Upper lobe of right lung (tissue), 1 donor: ENCODE results near the gene GHRHR. TPM values are rescaled to one million over a fixed set of nuclear protein-coding genes. Genes with fewer than 3 reads are reported as not detected.

Experiments
- ATAC-seq: fragments of 200-7000 bp; cut with Tn5 transposase; one replicate; pipeline ENCODE4 v1.9.1; 2020; ENCODE audit warnings: mild to moderate bottlenecking, moderate library complexity
- DNase-seq: peaks from one replicate; pipeline ENCODE4 v3.0.0-alpha.2; 2020
- H3K27ac ChIP-seq: fragments of 200-600 bp; one replicate; pipeline ENCODE4 v1.8.0; 2022
- H3K27me3 ChIP-seq: fragments of 200-600 bp; one replicate; pipeline ENCODE4 v1.8.0; 2022; ENCODE audit warnings: mild to moderate bottlenecking
- H3K36me3 ChIP-seq: fragments of 200-600 bp; one replicate; pipeline ENCODE4 v1.8.0; 2022
- H3K4me1 ChIP-seq: fragments of 200-600 bp; one replicate; pipeline ENCODE4 v1.8.0; 2022
- H3K4me3 ChIP-seq: fragments of 200-600 bp; one replicate; pipeline ENCODE4 v1.8.0; 2022; ENCODE audit warnings: mild to moderate bottlenecking
- H3K9me3 ChIP-seq: fragments of 200-600 bp; one replicate; pipeline ENCODE4 v1.8.0; 2022
- intact Hi-C: fragments of 100-400 bp; cut with DNase I; formaldehyde crosslinking; loops from one replicate; pipeline ENCODE4 v1.11.0; 2022
- long read RNA-seq: library from polyadenylated mRNA; unstranded; transcript quantifications from one replicate; pipeline ENCODE4 v2.0.0, GENCODE V29; 2021
- total RNA-seq: library from RNA; stranded (reverse); fragmentation: NEBNext Ultra II Directional; extraction: Animal tissue kit (Norgen Biotek cat#: 25700); gene quantifications from one replicate; pipeline ENCODE4 v1.2.1, GENCODE V29; 2021
- TF ChIP-seq, protein P1 (sequence below): fragments of 200-600 bp; IDR thresholded peaks from one replicate; pipeline ENCODE4 v1.8.0; 2022; ENCODE audit warnings: antibody characterized with exemption
- donor health status: DM: no; HTN: yes; CAD: no; lungs with severe emphysema.

Gene GHRHR
- total RNA-seq, result not detected
- long read RNA-seq, result 0 reads

DNA sequence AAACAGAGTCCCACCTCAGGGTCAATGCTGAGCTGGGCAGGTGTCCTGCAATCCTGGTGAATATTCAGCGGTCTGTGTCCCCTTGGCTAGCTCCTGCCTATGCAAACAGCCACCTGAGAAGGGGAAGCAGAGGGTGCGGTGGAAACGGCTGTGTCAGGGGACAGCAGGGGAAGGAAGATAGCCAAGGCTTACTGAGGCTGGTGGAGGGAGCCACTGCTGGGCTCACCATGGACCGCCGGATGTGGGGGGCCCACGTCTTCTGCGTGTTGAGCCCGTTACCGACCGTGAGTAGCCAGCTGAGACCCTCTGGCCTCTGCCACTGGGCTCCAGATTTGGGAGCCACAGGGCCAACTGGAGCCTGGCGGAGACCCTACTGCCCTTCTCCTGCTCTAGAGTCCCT, at the start of gene GHRHR:
Gene GHRHR, plus strand, starts transcription at position 112 of the 400 bp plus-strand sequence. Its CDS starts 116 bp downstream, at position 228.
- TF ChIP-seq, protein P1, sequence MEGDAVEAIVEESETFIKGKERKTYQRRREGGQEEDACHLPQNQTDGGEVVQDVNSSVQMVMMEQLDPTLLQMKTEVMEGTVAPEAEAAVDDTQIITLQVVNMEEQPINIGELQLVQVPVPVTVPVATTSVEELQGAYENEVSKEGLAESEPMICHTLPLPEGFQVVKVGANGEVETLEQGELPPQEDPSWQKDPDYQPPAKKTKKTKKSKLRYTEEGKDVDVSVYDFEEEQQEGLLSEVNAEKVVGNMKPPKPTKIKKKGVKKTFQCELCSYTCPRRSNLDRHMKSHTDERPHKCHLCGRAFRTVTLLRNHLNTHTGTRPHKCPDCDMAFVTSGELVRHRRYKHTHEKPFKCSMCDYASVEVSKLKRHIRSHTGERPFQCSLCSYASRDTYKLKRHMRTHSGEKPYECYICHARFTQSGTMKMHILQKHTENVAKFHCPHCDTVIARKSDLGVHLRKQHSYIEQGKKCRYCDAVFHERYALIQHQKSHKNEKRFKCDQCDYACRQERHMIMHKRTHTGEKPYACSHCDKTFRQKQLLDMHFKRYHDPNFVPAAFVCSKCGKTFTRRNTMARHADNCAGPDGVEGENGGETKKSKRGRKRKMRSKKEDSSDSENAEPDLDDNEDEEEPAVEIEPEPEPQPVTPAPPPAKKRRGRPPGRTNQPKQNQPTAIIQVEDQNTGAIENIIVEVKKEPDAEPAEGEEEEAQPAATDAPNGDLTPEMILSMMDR, result no peak
- H3K4me3 ChIP-seq, result no peak within 1 kb of the TSS
- no peaks in the 10 kb centered on the region for H3K4me1 ChIP-seq
- intact Hi-C loops, result no loop called here
- H3K9me3 ChIP-seq, result no peaks in the 10 kb centered on the region
- H3K36me3 ChIP-seq, result no peaks in the 10 kb centered on the region
- ATAC-seq (no peak), DNase-seq (no peak)
- no peak within 1 kb of the TSS for H3K27ac ChIP-seq
- H3K27me3 ChIP-seq, result no peaks in the 10 kb centered on the region

DNA sequence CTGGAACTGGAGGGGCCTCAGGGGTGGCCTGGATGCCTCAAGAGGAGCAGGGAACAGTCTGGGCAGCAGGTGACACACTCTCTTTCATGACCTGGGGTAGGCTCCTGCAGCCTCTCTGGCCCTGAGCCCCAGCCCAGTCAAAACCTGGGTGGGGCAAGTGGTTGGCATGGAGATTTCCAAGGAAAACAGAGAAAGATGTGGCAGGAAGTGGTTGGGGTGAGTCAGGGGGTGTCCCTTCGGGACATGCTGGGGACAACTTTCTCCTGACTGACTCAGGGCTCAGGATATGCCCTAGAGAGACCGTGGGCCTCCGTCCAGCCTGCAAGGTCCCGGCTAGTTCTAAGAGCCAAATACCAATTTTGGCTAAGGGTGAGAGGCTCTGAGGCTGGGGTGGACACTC, 49.2 kb upstream of the GHRHR start:
- H3K27ac ChIP-seq, result peak overlapping the region; percentile 81
- intact Hi-C loops, result no loop called here

DNA sequence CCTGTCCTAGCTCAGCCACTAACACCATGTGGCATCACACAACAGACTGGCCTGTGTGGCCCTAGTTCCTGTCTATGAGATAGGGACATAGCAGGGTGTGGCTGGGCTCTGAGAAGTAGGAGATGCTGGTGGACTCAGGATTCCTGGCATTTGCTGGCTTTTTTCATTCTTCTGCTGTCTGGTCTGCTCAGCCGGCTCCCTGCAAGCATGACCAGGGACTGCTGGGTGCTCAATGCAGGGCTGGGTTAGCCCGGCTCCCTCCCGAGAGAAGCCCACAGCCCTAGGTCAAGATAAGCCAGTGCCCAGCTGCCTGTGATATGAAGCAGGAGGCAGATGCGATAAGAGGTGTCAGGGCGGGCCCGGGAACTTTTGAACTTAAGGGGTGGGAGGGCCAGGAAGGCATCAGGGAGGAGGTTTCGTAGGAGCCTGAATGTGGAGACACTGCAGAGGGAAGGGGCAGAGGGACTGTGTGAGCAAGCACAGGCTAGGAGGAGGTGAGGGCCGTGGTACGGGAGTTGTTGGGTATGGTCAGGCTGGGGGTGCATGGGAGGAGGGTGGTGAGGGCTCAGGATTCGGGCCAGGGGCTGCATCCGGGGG, 48.6 kb upstream of the GHRHR start:
- H3K36me3 ChIP-seq, result peaks cover 23% of the 10 kb centered on the region
- H3K9me3 ChIP-seq, result no peaks in the 10 kb centered on the region
- intact Hi-C loops, result no loop called here
- peaks cover 48% of the 10 kb centered on the region for H3K4me1 ChIP-seq
- ATAC-seq (no peak), DNase-seq (no peak)
- peak overlapping the region; percentile 81 for H3K27ac ChIP-seq
- H3K4me3 ChIP-seq, result peak overlapping the region; percentile 66
- TF ChIP-seq, protein P1, result no peak
- H3K27me3 ChIP-seq, result no peaks in the 10 kb centered on the region

More for the DNA sequence above, 49.2 kb upstream of the GHRHR start:
- TF ChIP-seq, protein P1, result no peak
- DNase-seq, result no peak
- peak overlapping the region; percentile 66 for H3K4me3 ChIP-seq
- ATAC-seq, result peak; percentile 1
- peaks cover 18% of the 10 kb centered on the region for H3K36me3 ChIP-seq
- no peaks in the 10 kb centered on the region for H3K27me3 ChIP-seq
- H3K4me1 ChIP-seq, result peaks cover 48% of the 10 kb centered on the region
- H3K9me3 ChIP-seq, result no peaks in the 10 kb centered on the region

DNA sequence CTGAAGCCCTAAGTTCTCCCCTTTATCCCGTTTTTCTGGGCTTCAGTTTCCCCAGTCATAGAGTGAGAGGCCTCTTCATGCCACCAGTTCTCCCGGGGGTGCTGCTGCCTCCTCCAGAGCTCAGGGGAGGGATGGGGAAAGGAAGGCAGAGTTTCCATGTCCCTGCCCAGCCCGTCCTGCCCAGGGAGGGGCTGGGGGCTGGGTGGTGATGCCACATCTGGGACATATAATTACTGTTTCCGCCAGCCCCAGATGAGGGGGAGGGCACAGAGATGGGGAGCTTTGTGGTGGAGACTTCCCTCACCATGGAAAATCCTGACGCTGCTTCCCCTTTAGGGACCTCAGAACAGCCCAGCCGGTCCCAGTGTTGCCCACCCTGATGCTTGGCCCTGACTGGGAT, 48.0 kb upstream of the GHRHR start:
- intact Hi-C loops, result no loop called here
- DNase-seq (no peak), ATAC-seq (no peak)
- TF ChIP-seq, protein P1, result no peak
- H3K27me3 ChIP-seq, result no peaks in the 10 kb centered on the region
- H3K36me3 ChIP-seq, result peaks cover 28% of the 10 kb centered on the region
- H3K9me3 ChIP-seq, result no peaks in the 10 kb centered on the region
- peaks cover 48% of the 10 kb centered on the region for H3K4me1 ChIP-seq
- peak overlapping the region; percentile 81 for H3K27ac ChIP-seq
- peak overlapping the region; percentile 66 for H3K4me3 ChIP-seq

DNA sequence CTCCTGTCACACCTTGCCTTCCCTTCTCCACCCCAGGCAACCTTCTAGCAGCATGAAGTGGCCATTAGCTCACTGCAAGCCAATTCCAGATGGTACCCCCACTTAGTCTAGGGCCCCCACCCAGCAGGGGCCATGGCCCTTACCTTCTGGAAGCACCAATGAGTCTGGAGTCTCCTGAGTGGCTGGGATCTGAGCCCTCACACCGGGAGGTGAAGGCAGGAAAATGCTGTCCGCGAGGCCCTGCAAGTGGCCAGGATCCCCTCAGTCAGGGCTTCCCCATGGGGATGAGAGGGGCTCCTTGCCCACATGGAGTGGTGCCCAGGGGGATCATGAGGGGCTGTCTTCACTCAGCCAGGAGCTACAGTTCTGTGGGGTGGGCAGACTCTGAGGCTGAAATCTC, 47.5 kb upstream of the GHRHR start:
- H3K27ac ChIP-seq, result peak overlapping the region; percentile 81
- DNase-seq (no peak), ATAC-seq (no peak)
- no peaks in the 10 kb centered on the region for H3K27me3 ChIP-seq
- H3K4me1 ChIP-seq, result peaks cover 48% of the 10 kb centered on the region
- peak overlapping the region; percentile 66 for H3K4me3 ChIP-seq
- H3K9me3 ChIP-seq, result no peaks in the 10 kb centered on the region
- TF ChIP-seq, protein P1, result no peak
- peaks cover 30% of the 10 kb centered on the region for H3K36me3 ChIP-seq
- intact Hi-C loops, result no loop called here
